SK-N-SH (cell line): Measurements from ENCODE around the gene LRIG1. TPM values are rescaled to one million over a fixed set of nuclear protein-coding genes. Genes with fewer than 3 reads are reported as not detected.

Experiments used
- CTCF ChIA-PET: fragments of 300-600, 350-600 bp; formaldehyde crosslinking; extraction: SDS; loops from one replicate; lab custom pipeline; 2021; lab: Yijun Ruan, JAX
- POLR2A ChIA-PET: fragments of 350-600 bp; sonication (Branson Sonifier 250); formaldehyde crosslinking; extraction: SDS; loops from one replicate; lab custom pipeline; 2020; ENCODE audit warnings: antibody characterized with exemption, inconsistent platforms; lab: Yijun Ruan, JAX
- DNase-seq: peaks from one replicate; pipeline ENCODE4 v3.0.0; 2012
- H2AFZ ChIP-seq: fragments of 200-600 bp; sonication (generic); 2 replicates; pipeline ENCODE4 v1.8.1; 2016; ENCODE audit warnings: antibody characterized with exemption, mild to moderate bottlenecking, low read depth
- H3F3A ChIP-seq: fragments of 200-600 bp; sonication (generic); replicated peaks from 2 replicates; pipeline ENCODE3; 2016; ENCODE audit warnings: antibody characterized with exemption, mild to moderate bottlenecking; ENCODE audit not compliant: insufficient read depth
- H3K27ac ChIP-seq, 2 experiments: fragments of 200-500 bp in 1 of 2; fragments of 200-600 bp in 1 of 2; sonication (Bioruptor generic) in 1 of 2; sonication (generic), shearing (Covaris generic) in 1 of 2; 2 replicates each; pipeline versions ENCODE4 v1.5.1 to v1.6.1; 2014 to 2016; ENCODE audit warnings: low read depth in 2 of 2, inconsistent platforms in 1 of 2, low read length in 1 of 2, mild to moderate bottlenecking in 1 of 2, mixed read lengths in 1 of 2
- H3K27me3 ChIP-seq: fragments of 200-600 bp; sonication (generic), shearing (Covaris generic); 2 replicates; pipeline ENCODE4 v1.6.1; 2016; ENCODE audit warnings: mixed run types; ENCODE audit not compliant: insufficient read depth
- H3K36me3 ChIP-seq, 2 experiments: fragments of 200-500 bp in 1 of 2; fragments of 200-600 bp in 1 of 2; sonication (Bioruptor generic) in 1 of 2; sonication (generic) in 1 of 2; replicated peaks in 1 of 2; 2 replicates each; pipeline versions ENCODE3 to v1.5.1; 2014 to 2016; ENCODE audit warnings: low read length in 1 of 2, mild to moderate bottlenecking in 1 of 2; ENCODE audit not compliant: insufficient read depth in 2 of 2, control insufficient read depth in 1 of 2
- H3K4me1 ChIP-seq, 2 experiments: fragments of 200-500 bp in 1 of 2; fragments of 200-600 bp in 1 of 2; sonication (Bioruptor generic) in 1 of 2; sonication (generic), shearing (Covaris generic) in 1 of 2; 2 replicates each; pipeline versions ENCODE4 v1.5.1 to v1.6.1; 2014 to 2016; ENCODE audit warnings: low read depth in 1 of 2, low read length in 1 of 2, mixed run types in 1 of 2; ENCODE audit not compliant: insufficient read depth in 2 of 2, control insufficient read depth in 1 of 2
- H3K4me2 ChIP-seq: fragments of 200-600 bp; sonication (generic), shearing (Covaris generic); 2 replicates; pipeline ENCODE4 v1.6.1; 2017; ENCODE audit warnings: mixed run types
- H3K4me3 ChIP-seq, 2 experiments: fragments of 200-500 bp in 1 of 2; fragments of 200-600 bp in 1 of 2; sonication (Bioruptor generic) in 1 of 2; sonication (generic), shearing (Covaris generic) in 1 of 2; 2 replicates each; pipeline versions ENCODE4 v1.5.1 to v1.8.1; 2014 to 2016; ENCODE audit warnings: low read depth in 2 of 2, inconsistent platforms in 1 of 2, low read length in 1 of 2, mild to moderate bottlenecking in 1 of 2, mixed read lengths in 1 of 2, moderate library complexity in 1 of 2
- H3K79me2 ChIP-seq: fragments of 200-600 bp; sonication (generic); 2 replicates; pipeline ENCODE4 v1.8.1; 2017; ENCODE audit warnings: mild to moderate bottlenecking; ENCODE audit not compliant: insufficient read depth
- H3K9ac ChIP-seq: fragments of 200-600 bp; sonication (generic); 2 replicates; pipeline ENCODE4 v1.6.1; 2017; ENCODE audit warnings: mixed run types
- H3K9me2 ChIP-seq: fragments of 200-600 bp; sonication (generic); 2 replicates; pipeline ENCODE4 v1.6.1; 2017; ENCODE audit warnings: mixed run types
- H3K9me3 ChIP-seq: fragments of 200-600 bp; sonication (generic); 2 replicates; pipeline ENCODE4 v1.6.1; 2017; ENCODE audit warnings: mixed run types, mild to moderate bottlenecking, moderate library complexity
- H4K20me1 ChIP-seq: fragments of 200-600 bp; sonication (generic); 2 replicates; pipeline ENCODE4 v1.6.1; 2017; ENCODE audit warnings: mild to moderate bottlenecking, mixed run types; ENCODE audit not compliant: insufficient read depth
- ELF1 ChIP-seq: IDR thresholded peaks from 2 replicates; pipeline ENCODE4 v1.4.0; 2012
- EP300 ChIP-seq, 2 experiments: IDR thresholded peaks; 2 replicates each; pipeline versions ENCODE4 v1.4.0 to v1.6.1; 2012; ENCODE audit warnings: borderline replicate concordance in 1 of 2, low read depth in 1 of 2, low read length in 1 of 2
- EZH2phosphoT487 ChIP-seq: fragments of 200-600 bp; sonication (generic); IDR thresholded peaks from 2 replicates; pipeline ENCODE4 v1.6.1; 2017; ENCODE audit warnings: low read depth, mixed run types, mild to moderate bottlenecking, antibody characterized with exemption, moderate library complexity, borderline replicate concordance
- FOXJ3 ChIP-seq: sonication (generic); formaldehyde crosslinking; IDR thresholded peaks from 2 replicates; pipeline ENCODE4 v1.5.1; 2020; ENCODE audit warnings: mild to moderate bottlenecking, missing genetic modification reagents
- FOXM1 ChIP-seq: IDR thresholded peaks from 2 replicates; pipeline ENCODE4 v1.4.0; 2012; ENCODE audit warnings: low read depth, mild to moderate bottlenecking
- IRF3 ChIP-seq: fragments of 150-350 bp; IDR thresholded peaks from 2 replicates; pipeline ENCODE4 v1.6.1; 2016; ENCODE audit warnings: mild to moderate bottlenecking, low read depth, low read length
- MAX ChIP-seq: IDR thresholded peaks from 2 replicates; pipeline ENCODE4 v1.4.0; 2012; ENCODE audit warnings: low read depth
- MEF2A ChIP-seq: IDR thresholded peaks from 2 replicates; pipeline ENCODE4 v1.4.0; 2012; ENCODE audit warnings: low read depth, borderline replicate concordance
- MXI1 ChIP-seq: IDR thresholded peaks from 2 replicates; pipeline ENCODE4 v1.6.1; 2012; ENCODE audit warnings: mild to moderate bottlenecking, low read depth, low read length, improper control_type of control experiment
- NFIC ChIP-seq: IDR thresholded peaks from 2 replicates; pipeline ENCODE4 v1.4.0; 2012; ENCODE audit warnings: borderline replicate concordance
- NRF1 ChIP-seq: IDR thresholded peaks from 2 replicates; pipeline ENCODE4 v1.6.1; 2012; ENCODE audit warnings: low read depth, mild to moderate bottlenecking, low read length
- RCOR1 ChIP-seq: fragments of 150-350 bp; IDR thresholded peaks from 2 replicates; pipeline ENCODE4 v1.6.1; 2017; ENCODE audit warnings: antibody characterized with exemption, low read length
- REST ChIP-seq: IDR thresholded peaks from 2 replicates; pipeline ENCODE4 v1.6.1; 2012; ENCODE audit warnings: mild to moderate bottlenecking, low read depth, low read length, moderate library complexity
- RXRA ChIP-seq: IDR thresholded peaks from 2 replicates; pipeline ENCODE4 v1.4.0; 2012; ENCODE audit warnings: low read depth, mild to moderate bottlenecking, borderline replicate concordance
- SIN3A ChIP-seq: IDR thresholded peaks from 2 replicates; pipeline ENCODE4 v1.6.1; 2012; ENCODE audit warnings: low read depth, mild to moderate bottlenecking, low read length, moderate library complexity, borderline replicate concordance
- SMC3 ChIP-seq: IDR thresholded peaks from 2 replicates; pipeline ENCODE4 v1.6.1; 2012; ENCODE audit warnings: low read depth, low read length, improper control_type of control experiment
- TAF1 ChIP-seq: IDR thresholded peaks from 2 replicates; pipeline ENCODE4 v1.6.1; 2012; ENCODE audit warnings: low read depth, mild to moderate bottlenecking, low read length, moderate library complexity, borderline replicate concordance
- TEAD4 ChIP-seq: IDR thresholded peaks from 2 replicates; pipeline ENCODE4 v1.4.0; 2012; ENCODE audit warnings: mild to moderate bottlenecking, borderline replicate concordance; ENCODE audit not compliant: insufficient read depth
- USF2 ChIP-seq: fragments of 150-350 bp; IDR thresholded peaks from 2 replicates; pipeline ENCODE4 v1.6.1; 2017; ENCODE audit warnings: antibody characterized with exemption, low read length, low read depth, borderline replicate concordance
- WGBS: methylation state at CpG from one replicate; pipeline ENCODE4 v1.1.6; 2017; ENCODE audit warnings: low lambda C conversion rate; 5-methylcytosine and 5-hydroxymethylcytosine counted together
- polyA plus RNA-seq, 3 experiments: library from polyadenylated mRNA; depleted of rRNA; stranded (reverse); fragments of >200 nt; gene quantifications; 2 replicates each; pipeline ENCODE4 v1.2.3, GENCODE V29; 2012
- TF ChIP-seq, protein P1 (sequence below): IDR thresholded peaks from 2 replicates; pipeline ENCODE4; 2012

LRIG1 gene
- polyA plus RNA-seq, 1 of the 3 experiments (the other 2 are of a cell fraction), result 1.7 TPM

- DNase-seq, result no peak
- POLR2A ChIA-PET, result no interaction called here
- CTCF ChIA-PET, result interaction anchor here (1.0 kb wide), 1 partner anchor 22 kb away, joined by 4 read pairs; no protein-coding TSS in a partner anchor
- H4K20me1 ChIP-seq, result no peaks in the 10 kb centered on the region
- H3K36me3 ChIP-seq, result no peaks in the 10 kb centered on the region
- no peaks in the 10 kb centered on the region for H3K9me2 ChIP-seq
- WGBS, result 78% methylated on average over 9 of the region's 9 CpGs
- no peak overlapping the region for H3K9ac ChIP-seq
- H3K27ac ChIP-seq, result no peak overlapping the region
- H3K4me2 ChIP-seq, result no peak overlapping the region
- no peaks in the 10 kb centered on the region for H3F3A ChIP-seq
- no peaks in the 10 kb centered on the region for H3K4me1 ChIP-seq
- no peak overlapping the region for H2AFZ ChIP-seq
- no peaks in the 10 kb centered on the region for H3K9me3 ChIP-seq
- H3K27me3 ChIP-seq, result no peaks in the 10 kb centered on the region; the same call in 1 of the 2 replicates
- TF ChIP-seq REST (no peak), IRF3 (no peak), MXI1 (no peak), FOXM1 (no peak), SIN3A (no peak), EZH2phosphoT487 (no peak), NFIC (no peak), USF2 (no peak), NRF1 (no peak), FOXJ3 (CRISPR knock-in tag) (no peak), RXRA (no peak), TAF1 (no peak), TEAD4 (no peak), RCOR1 (no peak), MAX (no peak), MEF2A (no peak), EP300 (IDR thresholded peaks at IDR 0.05; ENCODE audit: borderline replicate concordance in 1 of 2, low read depth in 1 of 2, low read length in 1 of 2) (no peak), ELF1 (no peak), SMC3 (no peak)
- TF ChIP-seq, protein P1, sequence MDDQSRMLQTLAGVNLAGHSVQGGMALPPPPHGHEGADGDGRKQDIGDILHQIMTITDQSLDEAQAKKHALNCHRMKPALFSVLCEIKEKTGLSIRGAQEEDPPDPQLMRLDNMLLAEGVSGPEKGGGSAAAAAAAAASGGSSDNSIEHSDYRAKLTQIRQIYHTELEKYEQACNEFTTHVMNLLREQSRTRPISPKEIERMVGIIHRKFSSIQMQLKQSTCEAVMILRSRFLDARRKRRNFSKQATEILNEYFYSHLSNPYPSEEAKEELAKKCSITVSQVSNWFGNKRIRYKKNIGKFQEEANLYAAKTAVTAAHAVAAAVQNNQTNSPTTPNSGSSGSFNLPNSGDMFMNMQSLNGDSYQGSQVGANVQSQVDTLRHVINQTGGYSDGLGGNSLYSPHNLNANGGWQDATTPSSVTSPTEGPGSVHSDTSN, result no peak
- TF ChIP-seq, all 33 proteins: peak for 0
- H3K4me3 ChIP-seq, result no peak overlapping the region
- no peaks in the 10 kb centered on the region for H3K79me2 ChIP-seq
Measured at GRCh38 chr3:66463730-66464511, 36.9 kb downstream of the LRIG1 start.
